Neural cell (in vitro differentiated cells): Measurements from ENCODE around the gene USP17L30.
"Not testable (repeated sequence)": the region's sequence is repeated elsewhere in the genome, so short reads cannot be mapped to it uniquely, and the experiment has no call there.

Source experiments
- CTCF ChIP-seq: fragments of 450-650 bp; IDR thresholded peaks from 2 replicates; pipeline ENCODE4 v1.5.1; 2014; ENCODE audit warnings: antibody characterized with exemption, mild to moderate bottlenecking, moderate library complexity; ENCODE audit not compliant: poor library complexity, severe bottlenecking
- EZH2 ChIP-seq: fragments of 200-600, 300-800 bp; shearing (Covaris generic), sonication (generic); IDR thresholded peaks from 2 replicates; pipeline ENCODE4 v1.6.1; 2014; ENCODE audit warnings: antibody characterized with exemption, low read length, borderline replicate concordance, mild to moderate bottlenecking; ENCODE audit not compliant: insufficient read depth, poor library complexity, severe bottlenecking
- TAF1 ChIP-seq: IDR thresholded peaks from 2 replicates; pipeline ENCODE4 v1.6.1; 2012; ENCODE audit warnings: low read depth

- TF ChIP-seq CTCF, EZH2, TAF1: not testable (repeated sequence)
Observed at GRCh38 chr4:9324865-9325264, 38.1 kb upstream of the USP17L30 start, which contains the start of gene USP17L24.
